BLaER1 (cell line): Measurements from ENCODE around the gene COX7A2.

Source experiments
- H3K27ac ChIP-seq: shearing (Covaris generic); formaldehyde crosslinking; 2 replicates; pipeline ENCODE4 v1.8.1; 2022
- H3K27me3 ChIP-seq: shearing (Covaris generic); formaldehyde crosslinking; 2 replicates; pipeline ENCODE4 v1.8.1; 2022
- H3K36me3 ChIP-seq: shearing (Covaris generic); formaldehyde crosslinking; 2 replicates; pipeline ENCODE4 v1.8.1; 2022
- H3K4me1 ChIP-seq: shearing (Covaris generic); formaldehyde crosslinking; 2 replicates; pipeline ENCODE4 v1.8.1; 2022
- H3K4me2 ChIP-seq: shearing (Covaris generic); formaldehyde crosslinking; 2 replicates; pipeline ENCODE4 v1.8.1; 2022
- H3K4me3 ChIP-seq: shearing (Covaris generic); formaldehyde crosslinking; 2 replicates; pipeline ENCODE4 v1.8.1; 2022
- H3K9ac ChIP-seq: shearing (Covaris generic); formaldehyde crosslinking; 2 replicates; pipeline ENCODE4 v1.8.1; 2022
- H3K9me3 ChIP-seq: shearing (Covaris generic); formaldehyde crosslinking; 2 replicates; pipeline ENCODE4 v1.8.1; 2022
- H4K20me1 ChIP-seq: shearing (Covaris generic); formaldehyde crosslinking; 2 replicates; pipeline ENCODE4 v1.8.1; 2022
- Cebpa-rat ChIP-seq: shearing (Covaris generic); IDR thresholded peaks from 2 replicates; pipeline ENCODE4 v1.8.1; 2022

COX7A2 gene

GRCh38 chr6:75243333-75244062 lies at the start of gene COX7A2:
TSS of gene COX7A2 (minus strand) at chr6:75243801. CDS start at chr6:75243734, 67 bp downstream.
- H3K36me3 ChIP-seq = peaks cover 26% of the 10 kb centered on the region
- H4K20me1 ChIP-seq = no peaks in the 10 kb centered on the region; the same call in none of the 2 replicates
- peaks cover 18% of the 10 kb centered on the region; the same call in 1 of the 2 replicates for H3K4me1 ChIP-seq
- no peaks in the 10 kb centered on the region for H3K27me3 ChIP-seq
- H3K27ac ChIP-seq = peak within 1 kb of the TSS; percentile 93
- no peaks in the 10 kb centered on the region for H3K9me3 ChIP-seq
- TF ChIP-seq Cebpa-rat = no peak
- H3K9ac ChIP-seq = peak within 1 kb of the TSS; percentile 89
- H3K4me3 ChIP-seq = peak within 1 kb of the TSS; percentile 88
- peak within 1 kb of the TSS; percentile 70 for H3K4me2 ChIP-seq

- H3K27ac ChIP-seq = no peak overlapping the region
- TF ChIP-seq Cebpa-rat = no peak
- H4K20me1 ChIP-seq = 0 out of 2 replicates have a peak, but pooled peaks cover 4% of the 10 kb centered on the region
- no peak overlapping the region for H3K4me2 ChIP-seq
- H3K9ac ChIP-seq = no peak overlapping the region
- H3K4me1 ChIP-seq = no peaks in the 10 kb centered on the region
- H3K36me3 ChIP-seq = 0 out of 2 replicates have a peak, but pooled peaks cover 3% of the 10 kb centered on the region
- no peak overlapping the region for H3K4me3 ChIP-seq
- H3K9me3 ChIP-seq = no peaks in the 10 kb centered on the region
- H3K27me3 ChIP-seq = no peaks in the 10 kb centered on the region
Observed at GRCh38 chr6:75292555-75292954, 49.0 kb upstream of the COX7A2 start.

DNA sequence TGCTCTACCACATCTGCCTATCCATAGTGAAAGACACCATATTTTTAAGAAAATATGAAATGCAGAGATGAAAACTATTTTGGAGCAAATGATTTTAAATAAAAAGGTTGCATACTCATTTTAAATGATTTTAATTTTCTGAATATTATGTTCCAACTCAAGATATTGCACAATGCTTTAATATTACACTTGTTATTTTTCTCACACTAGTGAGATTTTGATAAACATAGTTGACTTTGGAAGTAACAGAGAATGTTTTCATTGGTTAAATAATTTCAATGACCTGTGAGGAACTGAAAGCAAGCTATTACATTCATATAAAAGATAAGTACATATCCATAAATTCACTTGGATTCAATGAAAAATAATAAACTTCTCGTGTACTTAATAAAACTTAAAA lies 48.1 kb upstream of the COX7A2 start:
- Histone ChIP-seq H3K4me2 (no peak overlapping the region), H3K9me3 (no peaks in the 10 kb centered on the region), H3K9ac (no peak overlapping the region), H3K27me3 (no peaks in the 10 kb centered on the region), H3K4me1 (no peaks in the 10 kb centered on the region), H4K20me1 (0 out of 2 replicates have a peak, but pooled peaks cover 4% of the 10 kb centered on the region), H3K27ac (no peak overlapping the region), H3K36me3 (0 out of 2 replicates have a peak, but pooled peaks cover 3% of the 10 kb centered on the region), H3K4me3 (no peak overlapping the region)
- no peak for TF ChIP-seq Cebpa-rat

DNA sequence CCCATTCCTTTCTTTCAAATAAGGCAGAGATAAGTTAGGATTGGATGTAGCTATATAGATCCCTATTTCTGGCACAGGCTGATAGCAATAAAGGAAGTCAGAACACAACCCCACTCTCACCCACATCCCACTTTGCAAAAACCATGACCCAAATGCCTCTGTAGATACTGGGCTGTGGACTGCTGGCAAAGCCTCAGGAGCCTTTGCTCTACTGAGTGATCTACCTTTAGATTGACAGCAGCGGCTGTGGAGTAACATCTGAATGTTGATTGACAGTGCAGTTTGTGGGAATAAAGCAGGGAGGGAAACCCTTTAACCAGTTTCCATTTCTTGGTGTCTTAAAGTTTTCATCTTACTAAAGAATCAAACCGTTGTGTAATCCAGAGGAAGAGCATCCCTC lies 47.7 kb upstream of the COX7A2 start:
- Histone ChIP-seq H3K27ac (no peak overlapping the region), H3K4me1 (peaks cover 2% of the 10 kb centered on the region; the same call in 1 of the 2 replicates), H3K9me3 (no peaks in the 10 kb centered on the region), H4K20me1 (0 out of 2 replicates have a peak, but pooled peaks cover 4% of the 10 kb centered on the region), H3K4me2 (no peak overlapping the region), H3K9ac (no peak overlapping the region), H3K36me3 (0 out of 2 replicates have a peak, but pooled peaks cover 3% of the 10 kb centered on the region), H3K27me3 (no peaks in the 10 kb centered on the region), H3K4me3 (no peak overlapping the region)
- no peak for TF ChIP-seq Cebpa-rat

DNA sequence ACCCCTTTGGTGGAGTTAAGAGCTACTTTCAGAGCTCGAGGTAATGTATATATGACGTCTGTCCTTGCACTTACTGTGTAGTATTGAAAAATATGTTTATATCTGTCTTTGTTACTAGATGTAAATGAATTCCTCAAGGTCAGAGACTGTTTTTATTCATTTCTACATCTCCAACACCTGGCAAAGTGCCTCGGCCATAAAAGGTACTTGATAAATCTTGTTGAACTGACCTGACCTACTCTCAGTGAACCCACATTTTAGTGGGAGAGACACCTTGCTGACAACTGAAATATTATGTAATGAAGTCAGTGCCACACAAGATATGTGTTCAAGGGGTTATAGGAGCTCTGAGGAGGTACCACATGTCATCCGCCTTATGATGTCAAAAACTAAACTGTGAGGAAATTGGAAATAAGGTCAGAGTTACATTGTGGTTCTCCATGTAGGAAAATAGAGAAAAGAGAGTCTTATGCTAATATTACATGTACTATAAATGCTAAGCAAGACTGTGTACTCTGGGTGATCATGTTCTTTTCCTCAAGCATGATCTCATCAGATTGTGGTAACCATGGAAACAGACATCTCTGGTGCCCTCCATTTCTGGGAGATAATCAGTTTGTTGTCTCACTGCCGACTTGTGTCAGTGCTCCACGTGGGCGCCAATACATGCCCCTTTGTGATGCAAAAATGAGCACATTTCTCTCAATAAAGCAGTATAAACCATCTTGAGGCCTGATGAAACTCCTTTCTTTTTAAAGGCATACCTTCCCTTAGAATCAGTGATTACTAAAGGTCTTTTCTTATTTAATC lies 46.7 kb upstream of the COX7A2 start:
- Histone ChIP-seq H3K36me3 (0 out of 2 replicates have a peak, but pooled peaks cover 3% of the 10 kb centered on the region), H3K27me3 (no peaks in the 10 kb centered on the region), H3K4me2 (no peak overlapping the region), H3K4me1 (peaks cover 12% of the 10 kb centered on the region), H3K9ac (no peak overlapping the region), H3K4me3 (no peak overlapping the region), H4K20me1 (0 out of 2 replicates have a peak, but pooled peaks cover 4% of the 10 kb centered on the region), H3K9me3 (no peaks in the 10 kb centered on the region), H3K27ac (no peak overlapping the region)
- TF ChIP-seq Cebpa-rat = no peak

GRCh38 chr6:75288023-75288422 lies 44.4 kb upstream of the COX7A2 start:
- TF ChIP-seq Cebpa-rat = no peak
- peaks cover 17% of the 10 kb centered on the region for H3K4me1 ChIP-seq
- no peak overlapping the region for H3K27ac ChIP-seq
- peaks cover 18% of the 10 kb centered on the region for H4K20me1 ChIP-seq
- no peak overlapping the region for H3K4me2 ChIP-seq
- H3K36me3 ChIP-seq = 0 out of 2 replicates have a peak, but pooled peaks cover 3% of the 10 kb centered on the region
- no peaks in the 10 kb centered on the region for H3K9me3 ChIP-seq
- H3K9ac ChIP-seq = no peak overlapping the region
- no peak overlapping the region for H3K4me3 ChIP-seq
- no peaks in the 10 kb centered on the region for H3K27me3 ChIP-seq

GRCh38 chr6:75287424-75287823 lies 43.8 kb upstream of the COX7A2 start:
- H3K9me3 ChIP-seq = no peaks in the 10 kb centered on the region
- no peak overlapping the region for H3K4me2 ChIP-seq
- H3K4me1 ChIP-seq = peaks cover 23% of the 10 kb centered on the region
- H3K27me3 ChIP-seq = no peaks in the 10 kb centered on the region
- H3K4me3 ChIP-seq = no peak overlapping the region
- 0 out of 2 replicates have a peak, but pooled peaks cover 3% of the 10 kb centered on the region for H3K36me3 ChIP-seq
- no peak overlapping the region for H3K9ac ChIP-seq
- no peak overlapping the region for H3K27ac ChIP-seq
- no peak for TF ChIP-seq Cebpa-rat
- peaks cover 24% of the 10 kb centered on the region for H4K20me1 ChIP-seq

- H3K27ac ChIP-seq = no peak overlapping the region
- H3K9ac ChIP-seq = no peak overlapping the region
- H3K4me3 ChIP-seq = no peak overlapping the region
- H3K36me3 ChIP-seq = 0 out of 2 replicates have a peak, but pooled peaks cover 3% of the 10 kb centered on the region
- H4K20me1 ChIP-seq = peaks cover 29% of the 10 kb centered on the region
- H3K4me2 ChIP-seq = no peak overlapping the region
- no peak for TF ChIP-seq Cebpa-rat
- no peaks in the 10 kb centered on the region for H3K27me3 ChIP-seq
- H3K9me3 ChIP-seq = no peaks in the 10 kb centered on the region
- H3K4me1 ChIP-seq = peaks cover 28% of the 10 kb centered on the region
Observed at GRCh38 chr6:75286955-75287354, 43.4 kb upstream of the COX7A2 start.

GRCh38 chr6:75285283-75285639 lies 41.7 kb upstream of the COX7A2 start:
- Histone ChIP-seq H3K36me3 (0 out of 2 replicates have a peak, but pooled peaks cover 3% of the 10 kb centered on the region), H3K27ac (peak overlapping the region; percentile 65), H4K20me1 (peaks cover 39% of the 10 kb centered on the region), H3K9ac (peak overlapping the region; percentile 94), H3K4me3 (peak overlapping the region; percentile 95), H3K4me2 (peak overlapping the region; percentile 75), H3K9me3 (no peaks in the 10 kb centered on the region), H3K27me3 (no peaks in the 10 kb centered on the region), H3K4me1 (peaks cover 38% of the 10 kb centered on the region)
- no peak for TF ChIP-seq Cebpa-rat
